CD4-positive, alpha-beta T cell treated with Interferon gamma for 1 hour (primary cell): ENCODE data around the gene GALNT6.

Experiments used
- DNase-seq: peaks from one replicate; pipeline ENCODE4 v3.0.0-alpha.2; 2020

GALNT6 gene

GRCh38 chr12:51381226-51382079 is 9.8 kb downstream of the GALNT6 start:
- no peak for DNase-seq

DNA sequence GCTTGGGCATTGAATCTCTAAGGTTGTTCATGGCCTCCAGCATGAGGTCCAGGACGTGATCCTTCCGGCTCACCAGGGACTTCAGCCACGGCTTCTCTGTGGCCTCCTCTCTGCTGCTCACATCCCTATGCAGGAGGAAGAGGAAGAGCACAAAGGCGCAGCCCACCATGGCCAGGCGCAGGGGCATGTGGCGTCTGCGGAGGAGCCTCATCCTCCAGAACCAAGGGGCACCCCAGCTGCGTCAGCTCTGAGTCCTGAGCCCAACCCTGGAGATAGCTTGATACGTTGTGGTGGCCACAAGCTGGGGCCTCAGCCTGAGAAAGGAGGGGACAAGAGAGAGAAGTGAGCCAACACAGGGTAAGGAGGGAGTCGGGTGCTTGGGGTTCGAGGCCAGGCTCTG is 11.6 kb downstream of the GALNT6 start:
- DNase-seq, result no peak

DNA sequence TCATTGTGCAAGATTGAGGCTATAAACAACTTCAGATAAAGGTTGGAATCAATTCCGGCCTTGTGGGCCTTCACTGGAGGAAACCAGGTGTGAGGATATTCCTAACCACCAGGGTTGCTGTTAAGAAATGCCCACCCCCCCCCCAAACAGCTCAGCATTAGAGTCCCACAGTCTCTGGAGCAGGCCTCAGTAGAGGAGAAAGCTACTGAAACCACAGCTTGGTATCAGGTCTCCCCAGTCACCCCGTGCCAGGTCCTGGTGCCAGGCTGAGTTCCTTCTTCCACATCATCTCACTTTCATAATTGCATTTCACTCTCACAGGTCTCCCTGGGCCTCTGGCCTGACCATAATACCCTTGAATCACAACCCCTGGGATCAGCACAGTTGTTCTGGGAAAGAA is 12.5 kb downstream of the GALNT6 start:
- DNase-seq, result no peak

GRCh38 chr12:51377099-51377984 is 13.9 kb downstream of the GALNT6 start:
- no peak for DNase-seq

GRCh38 chr12:51374856-51375255 is 16.4 kb downstream of the GALNT6 start:
- DNase-seq, result no peak

DNA sequence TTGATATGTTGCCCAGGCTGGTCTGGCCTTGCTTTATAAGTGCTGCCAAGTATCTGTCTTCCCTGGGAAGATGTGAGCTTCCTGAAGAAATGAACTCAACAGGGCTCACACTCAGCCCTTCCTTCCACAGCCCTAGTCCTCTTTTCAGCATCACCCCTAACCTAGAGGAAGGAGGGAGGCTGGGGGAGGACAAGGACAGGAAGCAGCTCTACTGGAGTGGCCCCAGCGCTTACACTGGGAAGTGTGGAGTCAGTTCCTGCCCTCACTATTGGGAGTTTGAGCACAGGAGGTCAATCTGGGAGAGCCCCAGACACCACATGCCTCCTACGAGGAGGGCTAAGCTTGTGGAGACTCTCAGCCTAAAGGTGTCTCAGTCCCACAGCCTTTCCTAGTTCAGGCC is 16.8 kb downstream of the GALNT6 start:
- DNase-seq, result no peak

DNA sequence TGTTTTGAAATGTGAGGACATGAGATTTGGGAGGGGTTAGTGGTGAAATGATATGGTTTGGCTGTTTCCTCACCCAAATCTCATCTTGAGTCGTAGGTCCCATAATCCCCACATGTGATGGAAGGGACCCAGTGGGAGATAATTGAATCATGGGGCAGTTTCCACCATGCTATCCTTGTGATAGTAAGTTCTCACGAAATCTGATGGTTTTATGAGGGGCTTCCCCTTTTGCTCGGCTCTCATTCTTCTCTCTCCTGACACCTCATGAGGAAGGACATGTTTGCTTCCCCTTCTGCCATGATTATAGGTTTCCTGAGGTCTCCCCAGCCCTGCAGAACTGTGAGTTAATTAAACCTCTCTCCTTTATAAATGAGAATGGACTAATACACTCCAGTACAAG is 18.0 kb downstream of the GALNT6 start:
- DNase-seq, result no peak

GRCh38 chr12:51372021-51372420 is 19.2 kb downstream of the GALNT6 start:
- no peak for DNase-seq

DNA sequence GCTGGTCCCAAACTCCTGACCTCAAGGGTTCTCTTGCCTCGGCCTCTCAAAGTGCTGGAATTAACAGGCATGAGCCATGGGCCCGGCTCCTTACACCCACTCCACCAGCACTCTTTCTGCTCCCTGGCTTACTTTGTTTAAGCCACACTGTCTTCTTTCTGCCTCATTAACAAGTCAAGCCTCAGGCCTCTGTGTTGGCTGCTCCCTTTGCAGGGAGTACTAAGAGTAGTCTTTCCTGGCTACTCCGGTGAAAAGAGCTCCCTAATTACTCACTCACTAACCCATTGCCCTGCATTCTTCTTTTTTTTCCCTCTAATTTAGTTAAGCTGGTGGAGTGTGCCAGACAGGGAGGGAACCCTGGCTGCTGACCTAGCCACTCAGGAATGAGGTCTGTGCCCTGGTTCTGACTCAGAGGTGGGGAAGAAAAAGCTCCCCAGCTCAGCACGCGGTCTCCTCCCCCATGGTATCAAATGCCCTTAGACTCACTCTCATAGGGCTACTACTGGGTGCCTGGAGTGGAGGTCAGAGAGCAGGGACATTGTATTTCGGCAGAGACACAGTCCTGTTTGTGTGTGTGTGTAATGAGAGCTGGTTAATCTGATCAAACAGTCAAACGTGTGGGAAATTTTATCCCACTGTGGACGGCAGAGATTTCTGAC is 19.8 kb downstream of the GALNT6 start:
- DNase-seq, result no peak

GRCh38 chr12:51370667-51371066 is 20.5 kb downstream of the GALNT6 start:
- no peak for DNase-seq

- no peak for DNase-seq
These were observed 21.6 kb downstream of the GALNT6 start for GRCh38 chr12:51369581-51369980.

- peak; percentile 95 for DNase-seq
These were observed 22.3 kb downstream of the GALNT6 start for GRCh38 chr12:51368640-51369517.

GRCh38 chr12:51365276-51365675 is 25.9 kb downstream of the GALNT6 start:
- DNase-seq, result no peak

- DNase-seq, result no peak
These were observed 27.2 kb downstream of the GALNT6 start for GRCh38 chr12:51364001-51364400.

DNA sequence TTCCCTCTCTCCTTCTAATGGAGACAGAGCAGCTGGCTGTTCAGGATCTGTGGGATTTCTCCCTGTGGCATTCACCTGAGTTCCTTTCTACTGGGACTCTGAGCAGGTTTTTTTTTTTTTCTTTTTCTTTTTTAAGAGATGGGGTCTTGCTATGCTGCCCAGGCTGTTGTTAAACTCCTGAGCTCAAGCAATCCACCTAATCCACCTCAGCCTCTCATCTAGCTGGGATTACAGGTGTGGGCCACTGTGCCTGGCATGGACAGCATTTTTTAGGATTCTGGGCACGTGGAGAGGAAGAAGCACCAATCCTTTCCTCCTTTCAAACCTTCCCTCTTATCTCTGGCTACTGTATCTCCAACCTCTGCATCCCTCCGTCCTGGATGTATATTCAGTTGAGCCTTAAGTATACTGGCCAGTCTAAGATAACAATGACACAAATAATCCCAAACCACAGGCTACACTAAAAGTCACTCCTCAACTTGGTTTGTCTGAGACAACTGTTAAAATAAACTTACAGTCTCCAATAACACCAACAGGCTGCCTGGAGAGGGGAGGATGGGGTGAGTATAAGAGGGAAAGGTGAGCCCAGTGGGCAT is 28.4 kb downstream of the GALNT6 start:
- no peak for DNase-seq

DNA sequence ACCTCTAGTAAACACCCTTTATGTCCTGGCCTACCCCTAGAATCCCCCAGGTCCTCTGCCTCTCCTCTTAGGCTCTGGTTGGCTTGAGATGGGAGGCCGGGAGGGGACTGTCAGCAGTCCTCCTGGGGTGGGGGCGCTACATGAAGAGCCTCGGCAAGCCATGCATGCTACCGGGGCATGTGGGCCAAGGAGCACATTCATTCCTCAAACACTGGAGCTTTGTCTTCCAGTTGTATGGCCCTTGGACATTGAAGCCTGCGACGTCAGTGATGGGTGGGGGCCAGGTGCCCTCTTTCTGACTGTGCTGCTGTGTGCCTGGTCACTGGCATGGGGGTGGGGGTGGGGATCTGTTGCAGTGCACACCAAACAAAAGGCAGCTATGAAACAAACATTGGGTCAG is 28.9 kb downstream of the GALNT6 start:
- DNase-seq, result no peak

DNA sequence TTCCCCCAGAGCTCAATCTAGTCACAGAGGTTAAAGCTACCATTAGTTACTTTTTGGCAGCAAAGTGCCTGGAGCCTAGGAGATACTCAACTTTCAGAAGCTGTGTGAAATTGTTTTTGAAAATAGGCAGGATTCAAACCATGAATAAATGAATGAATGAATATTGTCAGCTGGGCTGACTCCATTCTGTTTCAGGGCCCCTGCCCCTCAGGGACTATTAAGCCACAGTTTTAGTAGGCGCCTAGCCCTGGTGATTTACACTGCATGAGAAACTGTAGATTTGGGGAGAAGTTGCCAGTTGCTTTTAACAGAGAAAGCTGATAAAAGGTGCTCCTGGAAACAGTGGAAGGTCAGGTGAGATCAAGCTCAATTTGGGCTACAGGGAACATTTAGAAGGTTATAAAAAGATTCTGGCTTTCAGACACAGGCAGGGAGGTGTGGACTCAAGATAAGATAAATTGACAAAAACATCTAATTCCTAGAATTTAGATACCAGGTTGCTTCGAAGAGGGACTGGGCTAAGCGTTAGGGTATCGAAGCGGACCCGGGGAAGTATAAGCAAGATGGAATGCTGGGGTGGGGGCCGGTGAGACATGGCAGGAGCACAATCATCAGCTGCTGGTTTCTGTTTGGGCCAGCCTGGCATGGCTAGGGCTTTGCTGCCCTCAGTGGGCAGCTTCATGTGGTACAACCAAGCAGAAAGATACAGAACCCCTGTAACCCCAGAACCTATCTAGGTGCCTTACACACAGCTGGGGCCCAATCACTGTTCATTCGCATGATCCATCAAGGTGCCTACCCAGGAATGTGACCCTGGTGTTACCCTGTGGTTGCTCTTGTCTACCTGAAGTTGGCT is 29.8 kb downstream of the GALNT6 start:
- no peak for DNase-seq

DNA sequence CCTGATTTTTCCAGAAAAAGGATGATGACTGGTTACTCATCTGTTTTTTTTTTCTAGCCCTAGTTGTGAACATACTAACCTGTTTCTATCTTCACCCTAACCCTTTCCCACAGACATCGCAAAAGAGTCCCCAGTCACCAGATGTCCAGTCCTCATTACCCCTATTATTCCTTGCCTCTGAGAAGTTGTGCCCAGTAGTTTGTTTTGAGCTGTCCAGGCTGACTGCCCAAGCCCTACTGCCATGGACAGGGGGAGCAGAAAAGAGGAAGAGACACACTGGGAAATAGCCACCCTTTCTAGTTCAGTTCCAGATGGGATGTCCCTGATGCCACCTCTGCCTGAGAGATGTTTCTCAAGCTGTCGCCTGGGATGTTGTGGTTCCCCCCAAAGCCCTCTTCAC is 30.9 kb downstream of the GALNT6 start:
- no peak for DNase-seq

GRCh38 chr12:51359851-51360250 is 31.4 kb downstream of the GALNT6 start:
- no peak for DNase-seq

- DNase-seq, result no peak
These were observed 32.7 kb downstream of the GALNT6 start for GRCh38 chr12:51358496-51358895.
